Calu3 (cell line): ENCODE measurements around the gene IFT27. TPM values are rescaled to one million over a fixed set of nuclear protein-coding genes. Genes with fewer than 3 reads are reported as not detected.

ENCODE experiments used
- BruUV-seq: library from RNA; stranded (reverse); fragments of 400-500 nt; replicated peaks from 2 replicates; lab custom pipeline; 2021; lab: Mats Ljungman, UMichigan
- CTCF ChIA-PET: fragments of 300-600 bp; sonication (Branson Sonifier 250); formaldehyde crosslinking; loops from one replicate; lab custom pipeline; 2022; ENCODE audit warnings: antibody characterized with exemption; lab: Charles Lee
- DNase-seq: peaks from one replicate; pipeline ENCODE4 v3.0.0; 2022
- H3K27ac Mint-ChIP-seq: one replicate; pipeline ENCODE4 v1.8.0; 2022; ENCODE audit warnings: mixed read lengths; ENCODE audit not compliant: unreplicated experiment
- H3K27me3 Mint-ChIP-seq: one replicate; pipeline ENCODE4 v1.8.0; 2022; ENCODE audit warnings: mixed read lengths; ENCODE audit not compliant: unreplicated experiment
- H3K36me3 Mint-ChIP-seq: one replicate; pipeline ENCODE4 v1.8.0; 2022; ENCODE audit warnings: mild to moderate bottlenecking, moderate library complexity, mixed read lengths; ENCODE audit not compliant: insufficient read depth, unreplicated experiment
- H3K4me1 Mint-ChIP-seq: one replicate; pipeline ENCODE4 v1.8.0; 2022; ENCODE audit warnings: mild to moderate bottlenecking, low read depth, mixed read lengths; ENCODE audit not compliant: unreplicated experiment
- H3K4me3 Mint-ChIP-seq: one replicate; pipeline ENCODE4 v1.8.0; 2022; ENCODE audit warnings: mild to moderate bottlenecking, low read depth, moderate library complexity, mixed read lengths; ENCODE audit not compliant: unreplicated experiment
- H3K9me3 Mint-ChIP-seq: one replicate; pipeline ENCODE4 v1.8.0; 2022; ENCODE audit warnings: low read depth, mixed read lengths; ENCODE audit not compliant: unreplicated experiment
- intact Hi-C: fragments of 100-400 bp; cut with micrococcal nuclease; formaldehyde crosslinking; loops from one replicate; pipeline ENCODE4 v1.10.0; 2022; ENCODE audit not compliant: unreplicated experiment
- total RNA-seq: library from RNA; stranded (reverse); gene quantifications from 2 replicates; pipeline ENCODE4 v1.2.3, GENCODE V29; 2022
- TF ChIP-seq, protein P1 (sequence below): fragments of 200-600 bp; IDR thresholded peaks from one replicate; pipeline ENCODE4 v1.8.0; 2022; ENCODE audit warnings: antibody characterized with exemption; ENCODE audit not compliant: unreplicated experiment

IFT27 gene
- total RNA-seq, 1 experiment from 2014 or later, result 41.0 TPM

- H3K36me3 Mint-ChIP-seq, result no peaks in the 10 kb centered on the region
- CTCF ChIA-PET, result interaction anchor here (1.5 kb wide), 1 partner anchor 12 kb away, joined by 4 read pairs; no protein-coding TSS in a partner anchor
- H3K4me3 Mint-ChIP-seq, result no peak overlapping the region
- peaks cover 71% of the 10 kb centered on the region for H3K27me3 Mint-ChIP-seq
- H3K4me1 Mint-ChIP-seq, result no peaks in the 10 kb centered on the region
- TF ChIP-seq, protein P1, sequence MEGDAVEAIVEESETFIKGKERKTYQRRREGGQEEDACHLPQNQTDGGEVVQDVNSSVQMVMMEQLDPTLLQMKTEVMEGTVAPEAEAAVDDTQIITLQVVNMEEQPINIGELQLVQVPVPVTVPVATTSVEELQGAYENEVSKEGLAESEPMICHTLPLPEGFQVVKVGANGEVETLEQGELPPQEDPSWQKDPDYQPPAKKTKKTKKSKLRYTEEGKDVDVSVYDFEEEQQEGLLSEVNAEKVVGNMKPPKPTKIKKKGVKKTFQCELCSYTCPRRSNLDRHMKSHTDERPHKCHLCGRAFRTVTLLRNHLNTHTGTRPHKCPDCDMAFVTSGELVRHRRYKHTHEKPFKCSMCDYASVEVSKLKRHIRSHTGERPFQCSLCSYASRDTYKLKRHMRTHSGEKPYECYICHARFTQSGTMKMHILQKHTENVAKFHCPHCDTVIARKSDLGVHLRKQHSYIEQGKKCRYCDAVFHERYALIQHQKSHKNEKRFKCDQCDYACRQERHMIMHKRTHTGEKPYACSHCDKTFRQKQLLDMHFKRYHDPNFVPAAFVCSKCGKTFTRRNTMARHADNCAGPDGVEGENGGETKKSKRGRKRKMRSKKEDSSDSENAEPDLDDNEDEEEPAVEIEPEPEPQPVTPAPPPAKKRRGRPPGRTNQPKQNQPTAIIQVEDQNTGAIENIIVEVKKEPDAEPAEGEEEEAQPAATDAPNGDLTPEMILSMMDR, result no peak
- DNase-seq, result no peak
- intact Hi-C loops, result no loop called here
- H3K27ac Mint-ChIP-seq, result no peak overlapping the region
- H3K9me3 Mint-ChIP-seq, result no peaks in the 10 kb centered on the region
- no TSS peak for BruUV-seq
Measured at GRCh38 chr22:36744791-36745190, 31.1 kb downstream of the IFT27 start.

- Mint-ChIP-seq H3K4me3 (no peak overlapping the region), H3K9me3 (no peaks in the 10 kb centered on the region), H3K4me1 (no peaks in the 10 kb centered on the region), H3K27me3 (peaks cover 74% of the 10 kb centered on the region), H3K36me3 (no peaks in the 10 kb centered on the region), H3K27ac (no peak overlapping the region)
- BruUV-seq, result no TSS peak
- intact Hi-C loops, result no loop called here
- DNase-seq, result no peak
- CTCF ChIA-PET, result interaction anchor here (1.5 kb wide), 1 partner anchor 13 kb away, joined by 4 read pairs; no protein-coding TSS in a partner anchor
- TF ChIP-seq, protein P1, result no peak
Measured at GRCh38 chr22:36744413-36744765, 31.5 kb downstream of the IFT27 start.

DNA sequence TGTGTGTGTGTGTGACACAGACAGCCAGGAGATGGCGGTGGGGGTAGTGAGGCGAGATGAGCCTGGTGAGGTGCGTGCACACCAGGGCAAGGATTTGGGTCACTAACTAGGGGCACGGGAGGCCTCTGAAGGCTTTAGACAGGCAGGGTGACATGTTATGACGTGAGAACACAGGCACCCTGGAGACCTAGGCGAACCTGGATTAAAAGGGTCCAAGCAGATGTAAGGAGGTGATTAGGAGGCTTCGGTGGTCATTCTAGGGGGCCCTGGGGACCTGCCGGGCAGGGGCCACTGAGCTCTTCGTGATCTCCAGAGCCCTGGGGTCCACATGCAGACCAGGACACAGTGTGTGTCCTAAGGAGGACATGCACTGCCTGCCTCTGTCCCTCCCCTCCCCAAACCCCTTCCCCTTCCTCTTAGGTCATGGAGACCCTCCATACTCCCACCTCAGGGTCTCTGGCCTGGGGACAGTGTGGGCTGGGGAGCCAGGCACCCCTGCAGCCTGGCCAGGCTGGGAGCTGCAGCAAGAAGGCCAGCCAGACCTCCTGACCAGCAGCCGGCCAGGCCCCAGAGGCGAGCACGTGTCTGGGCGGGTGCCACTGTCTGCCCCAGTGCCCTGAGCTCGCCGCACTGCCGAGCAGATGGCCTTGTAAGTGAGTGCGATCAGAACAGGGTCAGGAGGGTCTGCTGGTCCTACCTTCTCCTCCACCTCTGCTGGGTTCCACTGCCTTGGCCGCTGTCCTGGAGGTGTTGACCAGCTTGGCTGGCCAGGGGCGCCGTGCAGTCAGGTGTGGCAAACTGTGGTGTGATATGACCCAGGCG is 32.1 kb downstream of the IFT27 start:
- no peak overlapping the region for H3K27ac Mint-ChIP-seq
- DNase-seq, result no peak
- TF ChIP-seq, protein P1, result no peak
- H3K9me3 Mint-ChIP-seq, result no peaks in the 10 kb centered on the region
- H3K27me3 Mint-ChIP-seq, result peaks cover 80% of the 10 kb centered on the region
- no TSS peak for BruUV-seq
- no peaks in the 10 kb centered on the region for H3K36me3 Mint-ChIP-seq
- intact Hi-C loops, result no loop called here
- CTCF ChIA-PET, result interaction anchor here (1.5 kb wide), 1 partner anchor 13 kb away, joined by 4 read pairs; no protein-coding TSS in a partner anchor
- no peak overlapping the region for H3K4me3 Mint-ChIP-seq
- H3K4me1 Mint-ChIP-seq, result no peaks in the 10 kb centered on the region

DNA sequence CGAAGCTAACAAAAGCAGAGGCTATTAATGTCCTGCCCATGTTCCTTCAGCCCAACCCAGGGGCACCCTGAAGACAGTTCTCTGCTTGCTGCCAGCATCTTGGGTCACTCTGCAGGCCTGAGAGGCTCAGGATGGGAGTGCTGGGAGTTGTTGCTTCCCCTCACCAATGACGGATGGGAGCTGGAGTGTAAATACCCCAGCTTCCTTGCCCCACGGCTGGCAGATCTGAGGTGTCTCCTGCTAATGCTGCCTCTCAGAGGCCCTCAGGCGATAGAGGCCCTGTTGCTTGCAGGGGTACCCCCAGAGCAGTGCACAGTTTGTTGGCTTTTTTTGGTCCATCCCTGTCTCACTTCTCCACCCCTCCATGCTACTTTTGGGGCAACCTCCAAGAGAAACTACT is 32.9 kb downstream of the IFT27 start:
- H3K27me3 Mint-ChIP-seq, result peaks cover 88% of the 10 kb centered on the region
- no TSS peak for BruUV-seq
- intact Hi-C loops, result no loop called here
- H3K4me1 Mint-ChIP-seq, result no peaks in the 10 kb centered on the region
- H3K9me3 Mint-ChIP-seq, result no peaks in the 10 kb centered on the region
- H3K4me3 Mint-ChIP-seq, result no peak overlapping the region
- TF ChIP-seq, protein P1, result no peak
- CTCF ChIA-PET, result interaction anchor here (1.0 kb wide), 1 partner anchor 13 kb away, joined by 3 read pairs; no protein-coding TSS in a partner anchor
- DNase-seq, result no peak
- H3K36me3 Mint-ChIP-seq, result no peaks in the 10 kb centered on the region
- H3K27ac Mint-ChIP-seq, result no peak overlapping the region
